Jurkat, Clone E6-1 (cell line): ENCODE data around the gene SIRT2.

ENCODE experiments used
- DNase-seq: peaks from one replicate; pipeline ENCODE4 v3.0.0-alpha.2; 2011; ENCODE audit warnings: low read depth, low spot score
- H3K4me3 ChIP-seq: 2 replicates; pipeline ENCODE4 v1.5.1; 2011; ENCODE audit warnings: mild to moderate bottlenecking, low read length, control low read depth, moderate library complexity

Gene SIRT2

GRCh38 chr19:38850436-38850975 lies 48.9 kb downstream of the SIRT2 start:
- DNase-seq: peak; percentile 100
- peak overlapping the region; percentile 94 for H3K4me3 ChIP-seq

DNA sequence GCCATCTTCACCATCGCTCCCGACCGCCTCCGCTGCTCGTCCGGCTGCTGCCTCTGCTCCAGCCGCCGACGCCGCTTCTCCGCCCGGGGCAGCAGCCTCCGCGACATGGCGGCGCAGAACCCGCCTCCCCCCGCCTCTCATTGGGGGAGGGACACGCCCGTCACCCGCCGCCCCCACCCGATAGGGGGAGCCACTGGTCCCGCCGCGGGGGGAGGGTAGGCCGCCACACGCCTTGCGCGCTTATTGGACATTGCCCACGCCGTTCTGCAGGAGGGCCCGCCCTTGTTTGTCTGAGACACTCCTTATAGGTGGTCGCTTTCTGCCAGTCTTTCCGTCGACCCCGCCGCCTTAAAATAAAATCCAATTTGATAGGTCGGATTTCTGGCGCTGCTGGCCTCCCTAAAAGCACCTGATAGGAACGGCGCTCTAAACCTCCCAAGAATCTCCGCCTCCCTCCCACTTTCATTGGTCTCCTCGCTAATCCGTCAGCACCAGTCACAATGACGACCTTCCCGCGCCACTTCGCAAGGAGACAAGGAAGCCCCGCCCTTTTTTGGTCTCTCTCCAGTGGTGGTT lies 49.5 kb downstream of the SIRT2 start, which contains the start of gene HNRNPL:
Gene HNRNPL (minus strand): TSS at position 127 of the 576 bp plus-strand sequence. CDS start 20 bp downstream, at position 107.
- peak within 1 kb of the TSS; percentile 94 for H3K4me3 ChIP-seq
- DNase-seq: no peak

DNA sequence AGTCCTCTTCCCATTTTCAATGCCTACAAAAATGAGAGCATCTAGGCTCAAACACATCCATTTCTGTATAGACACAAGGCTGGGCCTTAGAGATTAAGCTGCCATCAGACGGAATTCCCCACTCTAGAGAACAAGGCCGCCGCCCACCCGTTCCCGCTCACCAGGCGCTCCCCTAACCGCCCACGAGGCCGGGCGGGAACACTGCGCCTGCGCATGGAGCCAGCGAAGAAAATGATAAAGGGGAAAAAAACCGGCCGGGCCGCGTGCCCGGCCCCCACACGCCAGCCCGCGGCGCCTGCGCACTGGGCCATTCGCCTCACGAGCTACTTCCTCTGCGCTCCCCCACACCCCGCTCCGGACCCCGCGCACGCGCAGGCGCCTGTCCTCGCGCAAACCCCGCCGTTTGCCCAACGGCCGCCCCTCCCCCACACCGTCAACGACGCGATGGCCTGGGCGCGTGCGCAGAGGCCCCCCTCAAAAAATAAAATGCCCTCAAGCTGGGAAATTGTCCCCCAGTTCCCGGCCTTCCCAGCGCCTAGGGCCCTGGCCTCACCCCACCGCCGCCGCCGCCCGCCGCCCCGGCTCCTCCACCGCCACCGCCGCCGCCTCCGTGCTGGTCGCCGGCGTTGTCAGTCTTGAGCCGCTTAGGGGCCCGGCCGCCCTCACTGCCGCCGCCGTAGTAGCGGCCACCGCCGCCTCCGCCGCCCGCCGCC lies 50.1 kb downstream of the SIRT2 start:
- peak; percentile 90 for DNase-seq
- peak overlapping the region; percentile 58 for H3K4me3 ChIP-seq

DNA sequence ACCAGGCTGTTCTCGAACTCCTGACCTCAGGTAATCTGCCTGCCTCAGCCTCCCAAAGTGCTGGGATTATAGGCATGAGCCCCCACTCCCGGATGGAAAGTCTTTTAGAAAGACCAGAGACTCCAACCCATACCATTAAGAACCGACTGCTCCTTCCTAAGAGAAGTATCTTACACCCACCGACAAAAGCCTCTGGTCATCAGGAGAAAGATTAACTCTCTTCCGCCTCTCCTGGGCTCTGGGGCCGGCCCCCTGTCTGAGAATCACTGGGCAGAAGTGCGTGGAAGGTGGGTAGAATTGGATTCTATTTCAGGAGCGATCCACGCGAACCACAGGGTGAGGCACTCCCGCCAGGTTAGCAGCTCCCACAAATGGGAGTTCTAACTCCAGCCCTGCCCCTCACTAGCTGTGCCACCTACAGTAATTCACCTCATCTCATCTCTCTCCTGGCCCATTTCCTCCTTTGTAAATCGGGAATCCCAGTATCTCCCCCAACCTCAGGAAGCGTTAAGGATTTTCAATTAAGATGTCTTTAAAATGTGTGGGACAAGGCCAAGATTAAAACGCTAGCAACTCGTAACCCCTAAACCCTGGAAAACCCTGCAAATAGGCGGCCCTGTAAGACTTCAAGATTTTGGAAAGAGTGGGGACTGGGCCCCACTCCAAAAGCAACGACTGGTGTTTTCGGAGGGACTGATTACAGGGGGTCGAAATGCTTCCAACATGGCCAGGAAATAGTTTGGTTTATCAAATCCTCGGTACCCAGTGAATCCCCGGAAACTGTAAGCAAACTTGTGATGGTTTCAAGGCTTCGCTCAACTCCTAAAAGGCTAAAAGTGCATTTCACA lies 50.9 kb downstream of the SIRT2 start:
- peak overlapping the region; percentile 58 for H3K4me3 ChIP-seq
- DNase-seq: no peak

DNA sequence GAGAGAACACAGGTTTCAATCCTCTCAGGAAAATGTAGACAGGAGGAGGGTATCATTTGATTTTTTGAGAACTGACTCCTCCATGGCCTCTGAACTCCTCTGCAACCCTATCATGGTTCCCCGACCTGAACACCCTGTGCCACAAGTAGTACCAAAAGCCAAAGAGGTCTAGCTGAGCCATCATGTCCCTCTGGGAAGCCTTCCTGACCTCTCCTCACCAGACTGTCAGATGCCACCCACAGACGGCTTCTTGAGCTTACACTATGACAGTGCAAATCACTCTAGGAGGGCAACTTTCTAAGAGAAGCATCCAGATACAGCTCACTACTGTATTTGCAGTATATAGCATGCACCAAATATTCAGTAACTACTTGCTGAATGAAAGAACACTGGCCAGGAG lies 53.3 kb downstream of the SIRT2 start:
- DNase-seq: no peak
- H3K4me3 ChIP-seq: no peak overlapping the region

DNA sequence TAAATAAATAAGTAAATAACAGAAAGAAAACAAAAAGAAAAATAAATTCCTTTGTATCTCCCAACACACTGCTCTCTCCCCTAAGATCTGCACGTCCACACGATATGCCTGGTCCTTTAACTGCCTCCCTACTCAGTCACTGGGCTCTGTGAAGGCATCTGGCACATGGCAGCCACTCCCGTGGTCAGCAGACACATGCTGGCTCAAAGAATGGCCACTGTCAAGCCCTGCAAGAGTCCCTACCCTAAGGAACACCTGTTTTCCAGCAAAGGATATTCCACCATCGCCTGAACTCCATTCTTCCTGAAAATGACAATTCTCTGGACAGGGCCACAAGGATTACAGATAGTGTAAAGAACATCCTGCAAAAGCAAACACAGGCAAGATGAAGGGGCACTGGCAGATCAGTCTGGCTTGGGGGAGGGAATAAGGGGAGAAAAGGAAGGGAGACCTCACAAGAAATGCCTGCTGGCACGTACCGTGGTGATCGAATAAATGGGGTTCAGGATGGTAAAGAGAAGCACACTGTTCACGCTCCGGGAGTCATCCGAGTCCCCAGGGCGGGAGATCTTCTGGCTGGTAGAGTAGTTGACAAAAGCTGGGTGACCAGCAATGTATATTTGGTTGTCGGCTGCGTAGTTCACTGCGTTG lies 53.9 kb downstream of the SIRT2 start:
- H3K4me3 ChIP-seq: no peak overlapping the region
- DNase-seq: no peak

DNA sequence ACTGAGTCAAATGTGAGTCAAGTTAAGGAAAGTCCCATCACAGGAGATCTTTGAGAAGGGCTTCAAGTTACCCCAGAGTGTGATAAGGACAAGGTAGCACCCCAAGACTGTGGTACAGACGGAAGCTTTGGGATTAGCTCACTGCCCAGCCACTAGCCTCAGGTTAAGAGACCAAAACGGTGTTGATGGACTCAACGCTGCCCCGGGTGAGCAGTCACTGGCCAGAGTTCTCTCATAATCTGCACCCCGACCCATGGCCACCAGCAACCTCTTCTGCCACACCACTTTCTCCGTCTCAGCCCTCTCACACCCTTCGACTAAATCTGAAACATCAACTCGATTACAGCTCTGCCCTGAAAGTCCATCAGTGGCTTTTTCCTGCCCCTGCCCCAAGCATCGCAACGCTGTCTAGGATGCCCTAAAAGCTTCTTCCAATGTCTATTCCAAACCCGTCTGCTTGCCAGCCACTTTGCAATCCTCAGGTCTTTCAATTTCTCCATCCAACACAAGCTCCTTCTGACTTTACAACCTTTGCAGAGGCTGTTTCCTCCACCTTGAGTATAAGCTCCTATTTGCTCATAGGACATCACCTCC lies 55.2 kb downstream of the SIRT2 start:
- H3K4me3 ChIP-seq: no peak overlapping the region
- DNase-seq: no peak

DNA sequence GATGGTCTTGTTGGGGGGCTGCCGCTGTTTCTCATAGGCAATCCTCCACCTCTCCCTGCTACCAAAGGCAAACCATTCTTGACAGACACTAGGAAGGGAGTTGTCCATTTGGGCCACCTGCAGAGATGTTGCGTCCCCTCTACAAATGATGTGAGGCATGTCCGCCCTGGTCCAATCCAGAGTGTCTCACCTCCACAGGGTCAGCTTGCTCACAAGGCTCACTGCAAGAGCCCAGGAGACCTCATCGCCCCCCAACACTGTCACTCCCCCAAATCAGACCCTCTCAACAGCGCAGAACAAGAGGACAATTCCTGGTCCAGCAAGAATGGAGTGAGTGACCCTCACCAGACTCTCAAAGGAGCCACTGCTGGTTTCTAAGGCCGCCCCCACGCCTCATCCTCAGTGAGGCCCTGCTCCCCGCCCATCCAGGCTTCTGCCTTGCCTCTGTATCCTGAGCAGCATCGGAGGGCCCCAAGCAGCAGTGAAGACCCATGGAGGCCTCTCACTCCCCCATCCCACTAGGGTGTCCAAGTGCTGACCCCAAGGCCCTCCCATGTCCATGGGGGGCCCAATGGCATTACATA lies 56.2 kb downstream of the SIRT2 start:
- H3K4me3 ChIP-seq: no peak overlapping the region
- DNase-seq: no peak

DNA sequence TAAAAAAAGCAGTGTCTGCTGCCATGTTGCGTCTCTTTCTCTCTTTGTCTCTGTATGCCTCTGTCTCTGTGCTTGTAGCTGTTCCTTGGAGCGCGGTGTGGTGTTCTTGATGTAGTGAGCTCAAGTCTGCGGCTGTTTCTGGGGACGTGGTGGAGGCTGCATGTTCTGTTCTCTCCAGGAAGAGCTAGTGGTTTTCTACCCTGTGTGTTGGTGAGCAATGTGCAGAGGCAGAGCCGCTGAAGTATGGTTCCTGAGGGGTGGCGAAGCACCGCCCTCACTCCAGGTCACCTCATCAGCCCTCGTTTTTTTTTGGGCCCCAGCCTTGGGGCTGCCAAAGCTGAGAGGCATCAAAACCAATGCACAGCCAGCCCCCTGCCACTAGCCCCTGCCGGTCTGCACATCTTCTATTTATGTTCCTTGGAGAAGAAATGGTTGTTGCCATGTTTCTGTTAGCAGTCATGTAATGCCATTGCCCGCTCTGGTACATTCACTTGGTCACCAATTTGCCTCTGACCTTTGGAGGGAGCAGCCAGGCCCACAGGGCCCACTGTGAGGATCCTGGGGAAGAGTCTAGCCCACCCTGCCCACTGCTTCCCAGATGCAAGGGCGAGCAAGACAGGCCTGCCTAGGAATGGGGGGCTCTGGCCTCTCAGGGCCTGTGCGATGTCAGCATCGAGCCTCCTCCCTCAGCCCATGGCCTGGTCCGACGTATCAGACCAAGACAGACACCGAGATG lies 56.8 kb downstream of the SIRT2 start:
- DNase-seq: peak; percentile 89
- no peak overlapping the region for H3K4me3 ChIP-seq

GRCh38 chr19:38841787-38842438 lies 57.5 kb downstream of the SIRT2 start:
- DNase-seq: no peak
- no peak overlapping the region for H3K4me3 ChIP-seq

- DNase-seq: no peak
- H3K4me3 ChIP-seq: no peak overlapping the region
Measured at GRCh38 chr19:38841180-38841766, 58.1 kb downstream of the SIRT2 start.

DNA sequence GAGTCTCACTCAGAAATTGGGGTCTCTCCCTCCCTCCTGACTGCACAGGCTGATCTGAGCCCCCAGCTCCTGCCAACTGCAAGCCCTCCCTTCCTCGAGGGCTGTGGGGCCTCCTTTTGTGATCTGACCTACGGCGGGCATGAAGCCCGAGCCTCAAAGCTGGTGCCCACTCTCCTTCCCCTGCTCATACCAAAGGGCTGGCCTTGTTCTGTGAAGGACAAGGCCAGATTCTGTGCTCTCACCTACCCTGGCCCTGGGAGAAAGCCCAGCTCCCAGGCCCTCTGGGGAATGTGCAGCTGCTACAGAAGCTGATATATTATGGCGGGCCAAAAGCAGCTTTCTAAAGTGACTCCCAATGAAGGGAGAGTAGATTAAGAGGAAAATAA lies 58.8 kb downstream of the SIRT2 start:
- H3K4me3 ChIP-seq: no peak overlapping the region
- no peak for DNase-seq

DNA sequence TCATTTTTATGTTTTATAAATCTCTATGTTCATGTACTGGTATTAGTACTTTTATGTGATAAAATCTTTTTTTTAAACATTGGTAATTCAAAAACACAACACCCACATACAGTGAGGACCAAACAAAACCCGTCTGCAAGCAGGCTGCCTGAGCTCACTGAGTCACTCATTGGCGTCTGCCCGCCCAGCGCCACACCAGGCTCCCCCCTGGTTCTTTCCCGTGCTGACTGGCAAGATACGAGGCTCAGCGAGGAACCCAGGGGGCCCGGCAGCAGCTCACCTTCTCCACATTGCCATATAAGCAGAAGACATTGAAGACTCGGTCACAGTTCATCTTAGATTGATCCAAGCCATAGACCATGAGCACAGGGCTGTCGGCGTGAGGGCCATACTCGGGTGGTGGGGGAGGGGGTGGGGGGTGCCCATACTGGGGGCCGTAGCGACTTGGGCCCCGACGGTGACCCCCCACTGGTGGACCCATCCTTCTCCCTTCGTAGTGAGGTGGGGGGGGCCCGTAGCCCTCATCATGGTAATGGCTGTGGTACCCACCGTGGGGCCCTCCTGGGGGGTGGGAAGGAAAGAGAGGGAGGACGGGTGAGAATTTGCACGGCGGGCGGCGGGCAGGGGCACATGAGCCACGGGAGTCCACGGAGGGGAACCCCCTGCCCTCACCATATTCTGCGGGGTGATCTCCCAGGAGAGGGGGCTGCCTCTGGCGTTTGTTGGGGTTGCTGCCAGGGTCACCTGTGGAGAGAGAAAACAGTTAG lies 59.4 kb downstream of the SIRT2 start:
- no peak overlapping the region for H3K4me3 ChIP-seq
- no peak for DNase-seq

- no peak overlapping the region for H3K4me3 ChIP-seq
- DNase-seq: no peak
Measured at GRCh38 chr19:38838986-38839761, 60.2 kb downstream of the SIRT2 start.

GRCh38 chr19:38838208-38838985 lies 61.0 kb downstream of the SIRT2 start:
- no peak for DNase-seq
- no peak overlapping the region for H3K4me3 ChIP-seq
